Stimulated activated CD8-positive, alpha-beta memory T cell treated with anti-CD3 and anti-CD28 coated beads, Interleukin-7, amount 100 ng/mL, for 4 hours (primary cell): ENCODE data around the gene GABRB1.

Experiments
- DNase-seq, 2 donors: peaks; one replicate each; pipeline ENCODE4 v3.0.0-alpha.2; 2020; ENCODE audit warnings: low read depth in 2 of 2

The GABRB1 gene

DNA sequence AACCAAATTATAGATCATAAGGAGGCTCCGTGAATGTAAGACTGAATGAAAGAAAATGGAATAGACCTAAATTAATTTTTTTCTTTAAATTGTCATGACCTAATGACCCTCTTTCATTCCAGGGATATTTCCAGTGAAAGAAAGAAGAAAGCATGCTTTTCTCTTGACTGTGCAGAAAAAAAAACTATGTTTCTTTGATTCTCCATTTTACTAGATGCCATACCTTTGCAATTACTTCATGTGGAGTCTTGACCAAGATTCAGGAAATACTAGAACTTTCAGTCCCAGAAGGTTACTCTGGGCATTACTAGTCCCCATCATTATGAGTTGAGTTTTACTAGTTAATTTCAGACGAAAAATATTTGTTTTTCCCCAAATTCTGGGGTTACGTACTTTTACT, 438.6 kb downstream of the GABRB1 start:
- no peak for DNase-seq

DNA sequence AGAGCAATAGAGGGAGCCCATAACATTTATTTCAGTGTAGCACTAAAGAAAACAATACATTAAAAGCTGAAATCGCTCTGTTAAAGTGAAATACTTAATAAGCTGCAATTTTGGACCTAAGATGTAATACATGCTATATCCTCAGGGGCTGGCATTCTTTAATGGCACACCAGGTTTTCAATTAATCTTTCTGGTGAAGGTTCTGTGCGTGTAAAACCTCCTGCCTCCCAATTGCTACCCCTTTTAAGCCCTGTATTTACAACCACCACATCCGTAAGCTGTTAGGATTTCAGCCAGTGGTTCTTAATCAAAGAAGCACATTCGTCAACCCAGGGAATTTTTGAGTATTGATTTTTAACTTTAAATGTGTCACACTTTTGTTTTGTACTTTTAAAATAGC, 439.7 kb downstream of the GABRB1 start:
- DNase-seq: no peak

DNA sequence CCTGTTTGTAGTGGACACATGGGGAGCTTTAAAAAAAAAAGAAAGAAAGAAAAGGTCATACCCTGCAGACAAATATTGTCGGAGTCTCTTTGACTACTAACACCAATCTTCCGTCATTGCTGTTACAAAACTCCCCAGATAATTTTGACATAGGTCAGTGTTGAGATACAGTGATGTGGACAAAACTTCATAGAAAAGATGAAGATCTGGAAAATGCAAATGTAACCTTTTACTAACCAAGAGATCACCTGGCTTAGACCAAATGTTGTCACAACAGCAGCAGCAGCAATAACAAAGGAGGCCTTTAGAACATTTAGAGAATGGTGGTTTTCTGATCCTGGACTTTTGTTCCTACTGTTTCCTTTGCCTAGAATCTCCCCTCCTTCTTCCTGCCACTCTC, 440.2 kb downstream of the GABRB1 start:
- DNase-seq: no peak

DNA sequence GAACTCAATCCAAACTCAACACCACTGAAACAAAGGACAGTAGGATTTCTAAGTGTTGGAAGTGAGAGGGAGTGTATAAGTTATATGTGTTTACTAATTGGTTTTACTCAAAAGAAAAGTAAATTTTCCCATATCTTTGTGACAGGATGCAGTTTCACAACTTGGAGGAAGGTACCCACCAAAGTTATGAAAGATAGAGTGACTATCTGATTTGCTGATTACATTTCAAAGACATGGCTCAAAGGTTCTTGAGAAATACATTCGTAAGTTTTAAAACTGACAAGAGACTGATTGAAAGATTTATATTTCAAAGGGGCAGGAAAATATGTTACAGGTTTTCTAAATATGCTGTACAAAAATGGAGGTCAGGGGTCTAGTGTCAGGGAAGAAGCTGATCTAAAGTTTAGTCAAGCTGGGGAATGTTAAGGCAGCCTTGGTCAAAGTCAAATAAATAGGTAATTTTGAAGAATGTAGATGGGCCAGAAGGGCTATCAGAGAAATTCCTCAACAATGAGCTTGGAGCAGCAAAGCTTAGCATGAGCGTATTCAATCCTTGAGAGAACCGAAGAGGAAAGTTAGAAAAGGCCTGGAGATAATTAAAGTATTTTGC, 441.9 kb downstream of the GABRB1 start:
- DNase-seq: no peak

DNA sequence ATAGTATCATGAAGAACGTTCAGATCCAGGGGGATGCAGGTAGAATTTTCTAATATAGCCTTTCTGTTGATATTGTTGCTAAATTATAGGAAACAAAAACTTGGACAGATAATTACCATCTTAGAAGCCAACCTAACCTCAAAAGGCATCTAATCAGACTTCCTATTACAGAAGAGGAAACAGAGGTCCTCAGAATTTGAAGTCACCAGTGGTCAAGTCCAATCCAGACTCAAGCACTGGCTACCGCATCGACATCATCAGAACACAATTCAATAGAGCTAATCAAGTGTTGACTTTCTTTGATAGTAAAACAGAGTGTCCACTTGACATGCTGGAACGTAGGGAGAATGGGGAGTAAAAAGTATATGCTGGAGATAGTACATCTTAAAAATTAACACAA, 443.4 kb downstream of the GABRB1 start:
- no peak for DNase-seq

DNA sequence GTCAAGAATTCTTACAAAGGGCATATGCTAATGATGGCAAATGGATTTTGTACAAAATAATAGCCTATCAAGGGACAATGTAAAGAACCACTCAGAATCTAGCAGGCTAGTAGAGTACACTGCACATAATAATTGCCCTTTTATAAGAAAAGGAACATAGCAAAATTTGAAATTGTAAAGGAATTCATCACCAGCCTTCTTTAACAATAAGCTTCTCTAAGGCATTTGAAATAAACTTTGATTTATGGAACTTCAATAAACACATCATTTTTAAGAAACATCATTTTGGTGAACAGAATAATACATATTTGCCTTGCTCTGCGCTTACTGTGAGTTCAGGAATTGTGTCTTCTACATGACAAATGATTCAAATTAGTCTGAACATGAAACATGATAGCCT, 444.0 kb downstream of the GABRB1 start:
- no peak for DNase-seq
